Caco-2 (cell line): ENCODE results near the gene QDPR. TPM values are rescaled to one million over a fixed set of nuclear protein-coding genes. Genes with fewer than 3 reads are reported as not detected.

ENCODE experiments used
- BruUV-seq: library from RNA; stranded (reverse); fragments of 400-500 nt; replicated peaks from 2 replicates; lab custom pipeline; 2021; lab: Mats Ljungman, UMichigan
- CTCF ChIA-PET: fragments of 300-600 bp; sonication (Branson Sonifier 250); formaldehyde crosslinking; loops from one replicate; lab custom pipeline; 2022; ENCODE audit warnings: antibody characterized with exemption; lab: Charles Lee
- POLR2A ChIA-PET: fragments of 300-600 bp; sonication (Branson Sonifier 250); formaldehyde crosslinking; loops from one replicate; lab custom pipeline; 2022; ENCODE audit warnings: antibody characterized with exemption; lab: Charles Lee
- DNase-seq, 2 experiments: peaks; one replicate each; pipeline versions ENCODE4 v3.0.0 to v3.0.0-alpha.2; 2020 to 2022
- H3K27me3 ChIP-seq: replicated peaks from 2 replicates; pipeline ENCODE4 v1.6.0; 2011; ENCODE audit warnings: low read length; ENCODE audit not compliant: control insufficient read depth, insufficient read depth
- H3K36me3 ChIP-seq: 2 replicates; pipeline ENCODE4 v1.5.1; 2011; ENCODE audit warnings: low read length; ENCODE audit not compliant: control insufficient read depth, insufficient read depth
- H3K4me1 ChIP-seq: fragments of 250-450 bp; sonication (Bioruptor Pico); 2 replicates; pipeline ENCODE4 v1.5.1; 2020; ENCODE audit warnings: mild to moderate bottlenecking
- H3K4me3 ChIP-seq: 2 replicates; pipeline ENCODE4 v1.5.1; 2011; ENCODE audit warnings: low read depth, mild to moderate bottlenecking, control low read depth, low read length
- H3K9me3 ChIP-seq: fragments of 250-450 bp; sonication (Bioruptor Pico); 2 replicates; pipeline ENCODE4 v1.5.1; 2020; ENCODE audit warnings: mild to moderate bottlenecking, moderate library complexity
- H3K27ac Mint-ChIP-seq: one replicate; pipeline ENCODE4 v1.8.0; 2022; ENCODE audit warnings: mixed read lengths; ENCODE audit not compliant: unreplicated experiment
- H3K27me3 Mint-ChIP-seq: one replicate; pipeline ENCODE4 v1.8.0; 2022; ENCODE audit warnings: mixed read lengths; ENCODE audit not compliant: insufficient read depth, unreplicated experiment
- H3K36me3 Mint-ChIP-seq: one replicate; pipeline ENCODE4 v1.8.0; 2022; ENCODE audit warnings: mild to moderate bottlenecking, mixed read lengths; ENCODE audit not compliant: insufficient read depth, unreplicated experiment
- H3K4me1 Mint-ChIP-seq: one replicate; pipeline ENCODE4 v1.8.0; 2022; ENCODE audit warnings: low read depth, mixed read lengths; ENCODE audit not compliant: unreplicated experiment
- H3K4me3 Mint-ChIP-seq: one replicate; pipeline ENCODE4 v1.8.0; 2022; ENCODE audit warnings: mild to moderate bottlenecking, moderate library complexity, mixed read lengths; ENCODE audit not compliant: unreplicated experiment
- H3K9me3 Mint-ChIP-seq: one replicate; pipeline ENCODE4 v1.8.0; 2022; ENCODE audit warnings: mixed read lengths; ENCODE audit not compliant: unreplicated experiment
- intact Hi-C: fragments of 100-400 bp; cut with micrococcal nuclease; formaldehyde crosslinking; loops from one replicate; pipeline ENCODE4 v1.10.0; 2022; ENCODE audit not compliant: unreplicated experiment
- total RNA-seq: library from RNA; stranded (reverse); gene quantifications from 2 replicates; pipeline ENCODE4 v1.2.3, GENCODE V29; 2022
- TF ChIP-seq, protein P1 (sequence below), 2 experiments: fragments of 200-600 bp in 1 of 2; IDR thresholded peaks; 1 replicate in 1 of 2; 2 replicates in 1 of 2; pipeline versions ENCODE4 v1.5.1 to v1.8.0; 2011 to 2022; ENCODE audit warnings: antibody characterized with exemption in 1 of 2, control low read depth in 1 of 2, inconsistent platforms in 1 of 2, low read depth in 1 of 2, low read length in 1 of 2, mild to moderate bottlenecking in 1 of 2, moderate library complexity in 1 of 2; ENCODE audit not compliant: insufficient read depth in 1 of 2, severe bottlenecking in 1 of 2, unreplicated experiment in 1 of 2

QDPR gene
- total RNA-seq, 1 experiment from 2014 or later = 47.3 TPM

DNA sequence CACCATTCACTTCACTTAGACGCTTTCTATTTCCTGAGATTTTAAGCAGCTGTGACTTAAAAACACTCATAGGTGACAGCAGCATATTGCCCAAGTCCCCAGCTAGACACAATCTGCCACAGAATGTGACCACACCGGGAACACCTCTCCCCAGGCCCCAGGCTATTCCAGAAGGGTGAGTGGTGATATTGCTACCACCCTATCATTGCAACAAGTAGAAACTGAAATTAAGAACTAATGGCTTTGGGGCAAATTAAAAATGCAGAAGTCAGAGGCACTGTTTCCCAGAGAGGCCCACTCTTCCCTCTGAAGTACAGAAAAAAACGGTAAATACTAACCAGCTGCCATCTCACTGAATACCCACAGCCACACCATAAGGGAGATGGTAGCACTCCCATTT is 35.0 kb downstream of the QDPR start:
- BruUV-seq = no TSS peak
- no peaks in the 10 kb centered on the region for H3K36me3 Mint-ChIP-seq
- POLR2A ChIA-PET = no interaction called here

DNA sequence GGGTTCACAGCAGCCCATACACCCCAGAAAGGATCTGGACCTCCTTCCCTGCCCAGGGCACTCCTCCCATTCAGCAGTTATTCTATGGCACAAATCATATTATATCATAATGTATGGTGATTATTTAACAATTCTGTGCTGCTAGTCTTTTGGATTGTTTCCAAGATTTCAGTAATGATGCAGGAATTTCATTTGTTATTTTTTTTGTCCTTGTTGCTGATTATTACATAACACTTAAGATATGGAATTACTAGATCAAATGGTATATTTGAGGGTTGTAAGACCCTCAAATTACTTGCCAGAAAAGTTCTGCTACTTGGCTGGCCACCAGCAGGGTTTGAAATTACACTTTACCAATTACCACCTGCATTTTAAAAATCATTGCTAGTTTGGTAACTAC is 36.4 kb downstream of the QDPR start:
- H3K27me3 Mint-ChIP-seq = peaks cover 2% of the 10 kb centered on the region
- H3K36me3 ChIP-seq = no peaks in the 10 kb centered on the region
- H3K4me3 ChIP-seq = no peak overlapping the region
- H3K27me3 ChIP-seq = no peaks in the 10 kb centered on the region
- intact Hi-C loops = no loop called here
- H3K36me3 Mint-ChIP-seq = no peaks in the 10 kb centered on the region
- no peaks in the 10 kb centered on the region for H3K9me3 Mint-ChIP-seq
- no peaks in the 10 kb centered on the region for H3K4me1 Mint-ChIP-seq
- H3K4me1 ChIP-seq = no peaks in the 10 kb centered on the region
- H3K9me3 ChIP-seq = no peaks in the 10 kb centered on the region
- no peak for DNase-seq
- CTCF ChIA-PET = no interaction called here
- POLR2A ChIA-PET = no interaction called here
- H3K27ac Mint-ChIP-seq = no peak overlapping the region
- no TSS peak for BruUV-seq
- H3K4me3 Mint-ChIP-seq = no peak overlapping the region
- TF ChIP-seq, protein P1, sequence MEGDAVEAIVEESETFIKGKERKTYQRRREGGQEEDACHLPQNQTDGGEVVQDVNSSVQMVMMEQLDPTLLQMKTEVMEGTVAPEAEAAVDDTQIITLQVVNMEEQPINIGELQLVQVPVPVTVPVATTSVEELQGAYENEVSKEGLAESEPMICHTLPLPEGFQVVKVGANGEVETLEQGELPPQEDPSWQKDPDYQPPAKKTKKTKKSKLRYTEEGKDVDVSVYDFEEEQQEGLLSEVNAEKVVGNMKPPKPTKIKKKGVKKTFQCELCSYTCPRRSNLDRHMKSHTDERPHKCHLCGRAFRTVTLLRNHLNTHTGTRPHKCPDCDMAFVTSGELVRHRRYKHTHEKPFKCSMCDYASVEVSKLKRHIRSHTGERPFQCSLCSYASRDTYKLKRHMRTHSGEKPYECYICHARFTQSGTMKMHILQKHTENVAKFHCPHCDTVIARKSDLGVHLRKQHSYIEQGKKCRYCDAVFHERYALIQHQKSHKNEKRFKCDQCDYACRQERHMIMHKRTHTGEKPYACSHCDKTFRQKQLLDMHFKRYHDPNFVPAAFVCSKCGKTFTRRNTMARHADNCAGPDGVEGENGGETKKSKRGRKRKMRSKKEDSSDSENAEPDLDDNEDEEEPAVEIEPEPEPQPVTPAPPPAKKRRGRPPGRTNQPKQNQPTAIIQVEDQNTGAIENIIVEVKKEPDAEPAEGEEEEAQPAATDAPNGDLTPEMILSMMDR (IDR thresholded peaks at IDR 0.05; ENCODE audit: insufficient read depth in 1 of 2, low read depth in 1 of 2, low read length in 1 of 2, severe bottlenecking in 1 of 2, unreplicated experiment in 1 of 2) = no peak

More for the DNA sequence above, 35.0 kb downstream of the QDPR start:
- Histone ChIP-seq H3K27me3 (no peaks in the 10 kb centered on the region), H3K36me3 (no peaks in the 10 kb centered on the region), H3K4me1 (peaks cover 13% of the 10 kb centered on the region), H3K9me3 (no peaks in the 10 kb centered on the region), H3K4me3 (no peak overlapping the region)
- Mint-ChIP-seq H3K9me3 (no peaks in the 10 kb centered on the region), H3K27me3 (no peaks in the 10 kb centered on the region), H3K4me3 (no peak overlapping the region), H3K4me1 (no peaks in the 10 kb centered on the region), H3K27ac (no peak overlapping the region)
- intact Hi-C loops = no loop called here
- CTCF ChIA-PET = no interaction called here
- DNase-seq = no peak
- TF ChIP-seq, protein P1 (IDR thresholded peaks at IDR 0.05; ENCODE audit: insufficient read depth in 1 of 2, low read depth in 1 of 2, low read length in 1 of 2, severe bottlenecking in 1 of 2, unreplicated experiment in 1 of 2) = no peak

DNA sequence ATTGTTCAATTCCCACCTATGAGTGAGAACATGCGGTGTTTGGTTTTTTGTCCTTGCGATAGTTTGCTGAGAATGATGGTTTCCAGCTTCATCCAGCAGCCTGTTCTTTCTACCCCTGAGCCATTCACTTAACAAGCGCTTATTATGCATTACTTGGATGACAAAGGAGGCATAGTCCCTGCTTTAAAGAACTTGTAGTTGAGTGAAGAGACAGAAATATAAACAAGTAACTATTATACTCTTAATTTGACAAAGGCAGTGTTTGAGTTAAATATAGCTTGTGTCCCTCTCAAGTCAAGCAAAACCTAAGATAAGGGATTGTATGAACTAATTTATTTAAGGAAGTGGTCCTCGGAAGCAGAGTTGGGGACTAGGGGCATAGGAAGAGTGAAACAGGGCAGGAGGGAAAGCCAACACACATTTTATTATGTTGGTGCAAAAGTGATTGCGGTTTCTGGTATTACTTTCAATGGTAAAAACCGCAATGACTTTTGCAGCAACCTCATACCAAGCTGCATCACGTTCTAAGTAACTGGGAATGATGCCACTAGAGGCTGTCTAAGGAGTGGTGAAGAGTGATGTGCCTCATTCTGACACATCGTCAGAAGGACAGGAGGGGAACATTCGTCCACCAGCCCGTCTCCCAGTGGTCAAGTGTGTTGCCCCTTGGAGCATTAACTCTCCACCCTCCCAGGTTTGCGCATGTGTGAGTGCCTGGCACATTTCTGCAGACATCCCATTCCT is 41.8 kb downstream of the QDPR start:
- no peaks in the 10 kb centered on the region for H3K4me1 ChIP-seq
- Mint-ChIP-seq H3K36me3 (no peaks in the 10 kb centered on the region), H3K4me3 (no peak overlapping the region), H3K9me3 (no peaks in the 10 kb centered on the region), H3K27me3 (peaks cover 2% of the 10 kb centered on the region), H3K4me1 (no peaks in the 10 kb centered on the region), H3K27ac (no peak overlapping the region)
- no TSS peak for BruUV-seq
- H3K27me3 ChIP-seq = no peaks in the 10 kb centered on the region
- DNase-seq = no peak
- H3K4me3 ChIP-seq = no peak overlapping the region
- POLR2A ChIA-PET = no interaction called here
- H3K9me3 ChIP-seq = no peaks in the 10 kb centered on the region
- no peaks in the 10 kb centered on the region for H3K36me3 ChIP-seq
- CTCF ChIA-PET = interaction anchor here (0.6 to 1.4 kb wide), 2 partner anchors 22 to 706 kb away, joined by 3 to 4 read pairs; no protein-coding TSS in a partner anchor
- TF ChIP-seq, protein P1 (IDR thresholded peaks at IDR 0.05; ENCODE audit: insufficient read depth in 1 of 2, low read depth in 1 of 2, low read length in 1 of 2, severe bottlenecking in 1 of 2, unreplicated experiment in 1 of 2) = no peak
- intact Hi-C loops = no loop called here
